ENCODE measurements around the gene SMARCA4. TPM values are rescaled to one million over a fixed set of nuclear protein-coding genes. Genes with fewer than 3 reads are reported as not detected.

The SMARCA4 gene
- total RNA-seq, 1 donor from 2014 or later = 34.7 TPM

GRCh38 chr19:11023016-11023415 lies 62.2 kb downstream of the SMARCA4 start:
- ATAC-seq (ENCODE audit: poor library complexity) = no peak
- DNase-seq = no peak
- intact Hi-C loops (cut with DNase I) = no loop called here

DNA sequence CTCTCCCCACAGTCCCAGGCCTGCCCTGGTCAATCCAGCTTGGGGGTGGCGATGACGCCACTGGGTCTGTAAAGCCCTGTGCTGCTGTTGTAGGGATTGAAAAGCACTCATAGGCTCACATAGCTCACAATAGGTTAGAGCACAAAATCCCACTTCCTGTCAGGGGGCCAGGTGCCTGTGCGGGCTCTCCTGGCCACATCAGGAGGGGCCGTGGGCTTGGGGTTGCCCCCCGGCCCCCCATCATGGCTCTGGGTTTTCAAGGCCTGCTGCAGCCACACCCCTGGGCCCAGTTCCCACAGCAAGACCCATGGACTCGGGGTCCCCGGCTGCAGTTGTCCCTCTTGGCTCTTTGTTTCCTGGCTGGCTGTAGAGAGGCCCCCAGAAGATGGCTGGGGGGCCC lies 62.9 kb downstream of the SMARCA4 start:
- DNase-seq (no peak), ATAC-seq (ENCODE audit: poor library complexity) (no peak)
- intact Hi-C loops (cut with DNase I) = no loop called here

GRCh38 chr19:11024259-11024658 lies 63.4 kb downstream of the SMARCA4 start:
- ATAC-seq (ENCODE audit: poor library complexity) (peak; percentile 48), DNase-seq (no peak)
- intact Hi-C loops (cut with DNase I) = no loop called here

DNA sequence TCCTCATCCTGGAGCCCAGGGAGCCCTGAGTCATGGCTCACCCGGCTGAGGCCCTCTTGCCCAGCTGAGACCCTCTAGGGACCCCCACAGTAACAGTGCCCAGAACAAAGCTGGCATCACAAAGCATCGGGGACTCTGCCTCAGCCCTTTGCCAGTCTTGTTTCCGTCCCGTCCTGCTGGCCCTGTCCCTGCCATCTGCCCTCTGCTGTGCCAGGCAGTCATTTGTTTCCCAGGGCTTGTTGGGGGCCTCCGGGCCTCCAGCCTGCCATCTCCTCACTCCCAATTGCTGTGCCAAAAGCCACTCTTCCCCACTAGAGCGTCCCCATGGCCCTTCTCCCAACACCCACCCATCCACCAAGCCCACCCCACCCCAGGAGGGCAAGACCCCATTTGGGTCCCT lies 64.2 kb downstream of the SMARCA4 start:
- intact Hi-C loops (cut with DNase I) = no loop called here
- ATAC-seq (ENCODE audit: poor library complexity) = no peak
- DNase-seq = no peak

- intact Hi-C loops (cut with DNase I) = no loop called here
- DNase-seq = no peak
- ATAC-seq (ENCODE audit: poor library complexity) = no peak
Measured at GRCh38 chr19:11025445-11025844, 64.6 kb downstream of the SMARCA4 start.

DNA sequence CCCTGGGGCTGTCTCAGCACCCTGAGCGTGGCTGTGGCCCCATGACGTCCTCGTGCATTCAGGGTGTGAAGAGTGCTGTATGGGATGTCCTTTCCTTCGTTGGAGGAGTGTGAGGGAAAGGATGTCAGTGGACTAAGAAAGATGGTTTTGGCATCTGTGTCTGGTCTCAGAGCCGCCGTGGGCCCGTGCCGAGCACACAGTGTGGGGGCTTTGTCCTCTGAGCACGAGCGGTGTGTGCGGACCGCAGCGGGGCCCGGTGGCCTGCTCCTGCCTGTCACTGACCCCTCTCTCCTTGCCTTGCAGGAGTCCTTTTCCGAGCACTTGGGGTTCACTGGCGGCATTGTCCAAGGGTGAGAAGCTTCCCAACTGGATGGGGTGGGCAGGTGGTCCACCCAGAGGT lies 65.2 kb downstream of the SMARCA4 start:
- no peak for ATAC-seq (ENCODE audit: poor library complexity)
- no peak for DNase-seq
- intact Hi-C loops (cut with DNase I) = no loop called here

GRCh38 chr19:11027381-11027780 lies 66.6 kb downstream of the SMARCA4 start:
- no peak for DNase-seq
- ATAC-seq (ENCODE audit: poor library complexity) = no peak
- intact Hi-C loops (cut with DNase I) = no loop called here

DNA sequence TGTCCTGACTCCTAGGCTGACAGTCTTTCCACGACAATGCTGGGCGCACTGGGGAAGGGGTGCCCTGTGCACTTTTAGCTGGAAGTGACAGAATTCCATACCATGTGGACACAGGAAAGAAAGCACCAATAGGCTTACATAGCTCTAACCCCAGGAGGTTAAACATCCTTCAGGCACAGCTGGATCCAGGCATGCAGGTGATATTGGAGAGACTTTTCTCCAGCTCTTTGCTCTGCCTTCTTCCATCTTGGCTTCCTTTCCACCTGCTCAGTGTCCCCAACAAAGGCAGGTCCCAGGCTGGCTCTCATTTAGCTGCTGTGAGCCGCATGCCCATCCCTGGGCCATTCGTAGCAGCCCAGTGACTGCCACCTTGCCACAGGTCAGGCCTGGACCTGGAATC lies 67.3 kb downstream of the SMARCA4 start:
- intact Hi-C loops (cut with DNase I) = no loop called here
- no peak for DNase-seq
- no peak for ATAC-seq (ENCODE audit: poor library complexity)

- DNase-seq = no peak
- no peak for ATAC-seq (ENCODE audit: poor library complexity)
- intact Hi-C loops (cut with DNase I) = no loop called here
Measured at GRCh38 chr19:11031421-11032070, 70.7 kb downstream of the SMARCA4 start.

DNA sequence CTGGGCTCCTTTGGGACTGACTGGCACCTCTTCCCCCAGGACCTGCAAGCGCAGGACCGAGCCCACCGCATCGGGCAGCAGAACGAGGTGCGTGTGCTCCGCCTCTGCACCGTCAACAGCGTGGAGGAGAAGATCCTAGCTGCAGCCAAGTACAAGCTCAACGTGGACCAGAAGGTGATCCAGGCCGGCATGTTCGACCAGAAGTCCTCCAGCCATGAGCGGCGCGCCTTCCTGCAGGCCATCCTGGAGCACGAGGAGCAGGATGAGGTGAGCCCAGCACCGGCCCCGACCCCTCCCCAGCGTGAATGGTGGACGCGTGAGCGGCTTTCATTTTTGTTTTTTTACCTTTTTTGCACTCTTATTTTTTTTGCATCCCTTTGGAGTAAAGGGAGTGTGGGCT lies 72.4 kb downstream of the SMARCA4 start:
- intact Hi-C loops (cut with DNase I) = no loop called here
- no peak for DNase-seq
- no peak for ATAC-seq (ENCODE audit: poor library complexity)

DNA sequence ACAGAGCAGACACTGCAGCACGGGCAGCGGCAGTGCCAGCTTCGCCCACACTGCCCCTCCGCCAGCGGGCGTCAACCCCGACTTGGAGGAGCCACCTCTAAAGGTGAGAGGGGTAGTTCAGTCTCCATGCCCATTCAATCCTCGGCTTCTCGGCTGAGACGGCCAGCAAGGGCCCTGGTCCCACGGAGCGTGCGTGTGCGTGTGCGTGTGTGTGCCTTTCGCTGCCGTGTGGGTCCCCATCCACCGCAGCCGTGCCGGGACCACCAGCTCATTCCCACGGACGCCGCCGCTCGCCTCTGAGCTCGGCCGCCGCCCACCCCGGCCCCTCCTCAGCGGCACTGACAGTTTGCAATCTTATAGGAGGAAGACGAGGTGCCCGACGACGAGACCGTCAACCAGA lies 72.9 kb downstream of the SMARCA4 start:
- DNase-seq = no peak
- intact Hi-C loops (cut with DNase I) = no loop called here
- no peak for ATAC-seq (ENCODE audit: poor library complexity)

DNA sequence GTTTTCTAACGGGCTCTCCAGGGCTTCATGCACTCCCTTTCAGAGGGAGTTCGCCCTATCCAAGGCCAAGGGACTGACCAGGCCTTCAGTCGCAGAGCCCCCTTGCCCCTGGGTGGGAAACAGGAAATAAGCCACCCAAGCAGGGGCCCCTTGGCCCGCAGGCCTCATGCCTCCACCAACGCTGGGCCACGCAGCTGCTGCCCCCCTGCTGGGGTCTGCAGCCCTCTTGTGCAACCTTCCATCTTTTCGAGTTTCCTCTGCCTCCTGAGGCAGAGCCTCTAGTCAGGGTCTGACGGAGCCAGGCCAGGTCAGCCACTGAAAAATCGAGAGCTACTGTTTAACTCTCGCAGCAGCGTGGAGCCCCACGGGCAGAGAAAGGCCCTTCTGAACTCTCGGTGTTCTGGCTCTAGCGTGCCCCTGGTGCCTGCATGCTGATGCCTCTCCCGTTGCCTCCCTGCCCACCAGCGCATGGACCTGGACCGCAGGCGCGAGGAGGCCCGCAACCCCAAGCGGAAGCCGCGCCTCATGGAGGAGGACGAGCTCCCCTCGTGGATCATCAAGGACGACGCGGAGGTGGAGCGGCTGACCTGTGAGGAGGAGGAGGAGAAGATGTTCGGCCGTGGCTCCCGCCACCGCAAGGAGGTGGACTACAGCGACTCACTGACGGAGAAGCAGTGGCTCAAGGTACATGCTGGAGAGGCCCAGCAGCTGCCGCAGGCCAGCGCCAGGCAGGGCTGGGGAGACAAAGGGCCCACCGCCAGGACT lies 73.8 kb downstream of the SMARCA4 start:
- intact Hi-C loops (cut with DNase I) = loop anchor here (5.0 kb wide), 2 partner anchors 93 to 173 kb away; no protein-coding TSS in a partner anchor
- ATAC-seq (ENCODE audit: poor library complexity) = no peak
- no peak for DNase-seq

- ATAC-seq (ENCODE audit: poor library complexity) = peak; percentile 96
- DNase-seq = peak; percentile 95
- intact Hi-C loops (cut with DNase I) = loop anchor here (5.0 kb wide), 2 partner anchors 92 to 172 kb away; no protein-coding TSS in a partner anchor
Measured at GRCh38 chr19:11035441-11036377, 74.9 kb downstream of the SMARCA4 start.

GRCh38 chr19:11038511-11038910 lies 77.7 kb downstream of the SMARCA4 start:
- ATAC-seq (ENCODE audit: poor library complexity) (no peak), DNase-seq (no peak)
- intact Hi-C loops (cut with DNase I) = loop anchor here (5.0 kb wide), 2 partner anchors 89 to 169 kb away; no protein-coding TSS in a partner anchor

DNA sequence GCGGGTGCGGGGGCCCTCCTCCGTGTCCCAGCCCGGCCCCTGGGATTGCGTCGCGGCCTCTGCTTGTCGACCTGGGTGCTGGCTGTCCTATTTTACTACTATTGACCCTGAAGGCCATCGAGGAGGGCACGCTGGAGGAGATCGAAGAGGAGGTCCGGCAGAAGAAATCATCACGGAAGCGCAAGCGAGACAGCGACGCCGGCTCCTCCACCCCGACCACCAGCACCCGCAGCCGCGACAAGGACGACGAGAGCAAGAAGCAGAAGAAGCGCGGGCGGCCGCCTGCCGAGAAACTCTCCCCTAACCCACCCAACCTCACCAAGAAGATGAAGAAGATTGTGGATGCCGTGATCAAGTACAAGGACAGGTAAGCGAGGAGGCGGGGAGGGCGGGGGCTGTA lies 80.4 kb downstream of the SMARCA4 start:
- ATAC-seq (ENCODE audit: poor library complexity) = no peak
- no peak for DNase-seq
- intact Hi-C loops (cut with DNase I) = no loop called here

GRCh38 chr19:11041966-11042627 lies 81.3 kb downstream of the SMARCA4 start:
- ATAC-seq (ENCODE audit: poor library complexity) (no peak), DNase-seq (no peak)
- intact Hi-C loops (cut with DNase I) = no loop called here

- ATAC-seq (ENCODE audit: poor library complexity) (no peak), DNase-seq (no peak)
- intact Hi-C loops (cut with DNase I) = no loop called here
Measured at GRCh38 chr19:11044431-11044830, 83.6 kb downstream of the SMARCA4 start.

DNA sequence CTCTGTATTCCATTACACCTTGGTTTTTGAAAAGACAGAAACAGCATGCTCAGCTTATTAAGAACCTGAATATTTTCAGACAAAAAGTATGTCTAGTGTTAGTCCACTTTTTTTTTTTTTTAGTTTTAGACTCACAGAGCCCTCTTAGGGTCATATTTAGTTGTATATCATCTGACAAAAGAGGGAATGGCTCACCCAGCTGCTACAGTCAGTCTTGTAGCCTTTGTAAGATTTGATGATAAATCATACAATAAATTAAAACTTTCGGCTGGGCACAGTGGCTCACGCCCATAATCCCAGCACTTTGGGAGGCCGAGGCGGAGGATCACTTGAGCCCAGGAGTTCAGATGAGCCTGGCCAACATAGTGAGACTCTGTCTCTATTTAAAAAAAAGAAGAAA lies 84.7 kb downstream of the SMARCA4 start:
- ATAC-seq (ENCODE audit: poor library complexity) (no peak), DNase-seq (no peak)
- intact Hi-C loops (cut with DNase I) = no loop called here

All from Right ventricle myocardium superior (tissue), 1 donor.